KOPT-K1 (cell line): ENCODE measurements around the gene ERMAP.

Experiments used
- H3K27ac ChIP-seq: fragments of 200-600 bp; sonication (generic); 2 replicates; pipeline ENCODE4 v1.5.1; 2016; ENCODE audit warnings: antibody characterized with exemption, mild to moderate bottlenecking, low read depth, low read length; ENCODE audit not compliant: poor library complexity, severe bottlenecking
- H3K36me3 ChIP-seq: fragments of 200-600 bp; sonication (generic); 2 replicates; pipeline ENCODE4 v1.5.1; 2017; ENCODE audit warnings: antibody characterized with exemption, mild to moderate bottlenecking, low read length, moderate library complexity; ENCODE audit not compliant: insufficient read depth
- H3K9me3 ChIP-seq: fragments of 200-600 bp; sonication (generic); 2 replicates; pipeline ENCODE4 v1.5.1; 2017; ENCODE audit warnings: antibody characterized with exemption, low read length, mild to moderate bottlenecking; ENCODE audit not compliant: insufficient read depth, poor library complexity, severe bottlenecking

The ERMAP gene

GRCh38 chr1:42824481-42825035 is 7.6 kb downstream of the ERMAP start:
- Histone ChIP-seq H3K27ac (no peak overlapping the region), H3K36me3 (no peaks in the 10 kb centered on the region), H3K9me3 (no peaks in the 10 kb centered on the region)

- H3K9me3 ChIP-seq, result no peaks in the 10 kb centered on the region
- H3K27ac ChIP-seq, result no peak overlapping the region
Observed at GRCh38 chr1:42825036-42825851, 8.3 kb downstream of the ERMAP start.

GRCh38 chr1:42830631-42831030 is 13.7 kb downstream of the ERMAP start:
- Histone ChIP-seq H3K27ac (no peak overlapping the region), H3K9me3 (no peaks in the 10 kb centered on the region), H3K36me3 (no peaks in the 10 kb centered on the region)

More at GRCh38 chr1:42825036-42825851, 8.3 kb downstream of the ERMAP start:
- no peaks in the 10 kb centered on the region for H3K36me3 ChIP-seq

- Histone ChIP-seq H3K36me3 (no peaks in the 10 kb centered on the region), H3K27ac (no peak overlapping the region), H3K9me3 (no peaks in the 10 kb centered on the region)
Observed at GRCh38 chr1:42831273-42831672, 14.4 kb downstream of the ERMAP start.

- no peak overlapping the region for H3K27ac ChIP-seq
- H3K36me3 ChIP-seq, result no peaks in the 10 kb centered on the region
- H3K9me3 ChIP-seq, result no peaks in the 10 kb centered on the region
Observed at GRCh38 chr1:42832641-42833240, 15.8 kb downstream of the ERMAP start.

- Histone ChIP-seq H3K36me3 (no peaks in the 10 kb centered on the region), H3K9me3 (no peaks in the 10 kb centered on the region), H3K27ac (no peak overlapping the region)
Observed at GRCh38 chr1:42833981-42834380, 17.1 kb downstream of the ERMAP start.

- Histone ChIP-seq H3K9me3 (no peaks in the 10 kb centered on the region), H3K36me3 (no peaks in the 10 kb centered on the region), H3K27ac (no peak overlapping the region)
Observed at GRCh38 chr1:42834803-42835202, 17.9 kb downstream of the ERMAP start.

GRCh38 chr1:42835422-42835821 is 18.5 kb downstream of the ERMAP start:
- no peak overlapping the region for H3K27ac ChIP-seq
- no peaks in the 10 kb centered on the region for H3K9me3 ChIP-seq
- no peaks in the 10 kb centered on the region for H3K36me3 ChIP-seq

- H3K36me3 ChIP-seq, result no peaks in the 10 kb centered on the region
- no peak overlapping the region for H3K27ac ChIP-seq
- H3K9me3 ChIP-seq, result no peaks in the 10 kb centered on the region
Observed at GRCh38 chr1:42837709-42838108, 20.8 kb downstream of the ERMAP start.

GRCh38 chr1:42838482-42839190 is 21.7 kb downstream of the ERMAP start:
- no peak overlapping the region for H3K27ac ChIP-seq
- H3K9me3 ChIP-seq, result no peaks in the 10 kb centered on the region
- no peaks in the 10 kb centered on the region for H3K36me3 ChIP-seq

GRCh38 chr1:42841010-42841409 is 24.1 kb downstream of the ERMAP start:
- no peaks in the 10 kb centered on the region for H3K36me3 ChIP-seq
- no peaks in the 10 kb centered on the region for H3K9me3 ChIP-seq
- no peak overlapping the region for H3K27ac ChIP-seq

- Histone ChIP-seq H3K36me3 (no peaks in the 10 kb centered on the region), H3K27ac (no peak overlapping the region), H3K9me3 (no peaks in the 10 kb centered on the region)
Observed at GRCh38 chr1:42841440-42842147, 24.7 kb downstream of the ERMAP start.

GRCh38 chr1:42844592-42845140 is 27.7 kb downstream of the ERMAP start:
- Histone ChIP-seq H3K36me3 (peaks cover 6% of the 10 kb centered on the region), H3K27ac (no peak overlapping the region)

GRCh38 chr1:42845193-42845592 is 28.3 kb downstream of the ERMAP start:
- peaks cover 11% of the 10 kb centered on the region for H3K36me3 ChIP-seq
- no peaks in the 10 kb centered on the region for H3K9me3 ChIP-seq
- no peak overlapping the region for H3K27ac ChIP-seq

More at GRCh38 chr1:42844592-42845140, 27.7 kb downstream of the ERMAP start:
- no peaks in the 10 kb centered on the region for H3K9me3 ChIP-seq
